ENCODE data around the gene PTPRU. TPM values are rescaled to one million over a fixed set of nuclear protein-coding genes. Genes with fewer than 3 reads are reported as not detected.

The PTPRU gene
- total RNA-seq, 1 experiment from 2014 or later: 3.0 TPM

GRCh38 chr1:29267321-29268070 is 31.2 kb downstream of the PTPRU start:
- DNase-seq (ENCODE audit: low spot score): no peak

- DNase-seq (ENCODE audit: low spot score): no peak
These were observed 33.1 kb downstream of the PTPRU start for GRCh38 chr1:29269382-29269781.

GRCh38 chr1:29270929-29271521 is 34.7 kb downstream of the PTPRU start:
- DNase-seq (ENCODE audit: low spot score): no peak

GRCh38 chr1:29271724-29272123 is 35.4 kb downstream of the PTPRU start:
- peak; percentile 54 for DNase-seq (ENCODE audit: low spot score)

GRCh38 chr1:29272147-29272907 is 36.0 kb downstream of the PTPRU start:
- DNase-seq (ENCODE audit: low spot score): no peak

GRCh38 chr1:29275435-29275834 is 39.1 kb downstream of the PTPRU start:
- no peak for DNase-seq (ENCODE audit: low spot score)

- no peak for DNase-seq (ENCODE audit: low spot score)
These were observed 41.8 kb downstream of the PTPRU start for GRCh38 chr1:29278124-29278523.

GRCh38 chr1:29279406-29279805 is 43.1 kb downstream of the PTPRU start:
- DNase-seq (ENCODE audit: low spot score): no peak

GRCh38 chr1:29279951-29280391 is 43.6 kb downstream of the PTPRU start:
- no peak for DNase-seq (ENCODE audit: low spot score)

GRCh38 chr1:29280409-29281131 is 44.2 kb downstream of the PTPRU start:
- no peak for DNase-seq (ENCODE audit: low spot score)

- no peak for DNase-seq (ENCODE audit: low spot score)
These were observed 45.2 kb downstream of the PTPRU start for GRCh38 chr1:29281571-29281970.

GRCh38 chr1:29282135-29282923 is 46.0 kb downstream of the PTPRU start:
- no peak for DNase-seq (ENCODE audit: low spot score)

- peak; percentile 51 for DNase-seq (ENCODE audit: low spot score)
These were observed 46.8 kb downstream of the PTPRU start for GRCh38 chr1:29282924-29283803.

- DNase-seq (ENCODE audit: low spot score): no peak
These were observed 47.5 kb downstream of the PTPRU start for GRCh38 chr1:29283804-29284195.

- DNase-seq (ENCODE audit: low spot score): no peak
These were observed 48.1 kb downstream of the PTPRU start for GRCh38 chr1:29284286-29284960.

- no peak for DNase-seq (ENCODE audit: low spot score)
These were observed 48.7 kb downstream of the PTPRU start for GRCh38 chr1:29284961-29285560.

- no peak for DNase-seq (ENCODE audit: low spot score)
These were observed 49.4 kb downstream of the PTPRU start for GRCh38 chr1:29285771-29286170.

GRCh38 chr1:29286194-29286767 is 50.0 kb downstream of the PTPRU start:
- DNase-seq (ENCODE audit: low spot score): no peak

GRCh38 chr1:29289493-29289892 is 53.2 kb downstream of the PTPRU start:
- DNase-seq (ENCODE audit: low spot score): no peak
